Hepatocyte (in vitro differentiated cells): ENCODE results near the gene IPO11. TPM values are rescaled to one million over a fixed set of nuclear protein-coding genes. Genes with fewer than 3 reads are reported as not detected.

Experiments used
- DNase-seq: peaks from one replicate; pipeline ENCODE4 v3.0.0-alpha.2; 2016; ENCODE audit warnings: low spot score
- H2AFZ ChIP-seq: fragments of 200-600 bp; sonication (generic); 2 replicates; pipeline ENCODE4 v1.6.0; 2016; ENCODE audit warnings: antibody characterized with exemption, mild to moderate bottlenecking
- H3K27ac ChIP-seq: fragments of 200-600 bp; sonication (generic); 2 replicates; pipeline ENCODE4 v1.5.1; 2016; ENCODE audit warnings: mild to moderate bottlenecking
- H3K27me3 ChIP-seq: fragments of 200-600 bp; sonication (generic); 2 replicates; pipeline ENCODE4 v1.6.1; 2016
- H3K36me3 ChIP-seq: fragments of 200-600 bp; sonication (generic); replicated peaks from 2 replicates; pipeline ENCODE4 v1.5.1; 2016; ENCODE audit warnings: low read depth; ENCODE audit not compliant: insufficient read depth
- H3K4me1 ChIP-seq: fragments of 200-600 bp; sonication (generic); 2 replicates; pipeline ENCODE4 v1.5.1; 2016; ENCODE audit warnings: mild to moderate bottlenecking, moderate library complexity; ENCODE audit not compliant: insufficient read depth
- H3K4me2 ChIP-seq: fragments of 200-600 bp; sonication (generic); 2 replicates; pipeline ENCODE4 v1.6.0; 2016
- H3K4me3 ChIP-seq: fragments of 200-600 bp; sonication (generic); 2 replicates; pipeline ENCODE4 v1.5.1; 2016; ENCODE audit warnings: mild to moderate bottlenecking
- H3K79me2 ChIP-seq: fragments of 200-600 bp; sonication (generic); 2 replicates; pipeline ENCODE4 v1.6.0; 2017; ENCODE audit warnings: mild to moderate bottlenecking
- H3K9me2 ChIP-seq: fragments of 200-600 bp; sonication (generic); replicated peaks from 2 replicates; pipeline ENCODE4 v1.6.0; 2017; ENCODE audit warnings: mild to moderate bottlenecking; ENCODE audit not compliant: insufficient read depth
- H3K9me3 ChIP-seq: fragments of 200-600 bp; sonication (generic); 2 replicates; pipeline ENCODE4 v1.5.1; 2016; ENCODE audit warnings: low read depth, mild to moderate bottlenecking
- H4K20me1 ChIP-seq: fragments of 200-600 bp; sonication (generic); 2 replicates; pipeline ENCODE4 v1.6.0; 2016; ENCODE audit warnings: mild to moderate bottlenecking; ENCODE audit not compliant: insufficient read depth, poor library complexity, severe bottlenecking
- EZH2 ChIP-seq: fragments of 200-600 bp; sonication (generic); IDR thresholded peaks from 2 replicates; pipeline ENCODE4 v1.6.1; 2016; ENCODE audit warnings: antibody characterized with exemption, mild to moderate bottlenecking, borderline replicate concordance
- EZH2phosphoT487 ChIP-seq: fragments of 200-600 bp; sonication (generic); IDR thresholded peaks from one replicate; pipeline ENCODE4 v1.6.1; 2018; ENCODE audit warnings: antibody characterized with exemption, mild to moderate bottlenecking, low read depth, moderate library complexity; ENCODE audit not compliant: unreplicated experiment, severe bottlenecking
- WGBS: methylation state at CpG from one replicate; pipeline ENCODE4 v1.1.6; 2016; ENCODE audit warnings: low lambda C conversion rate; ENCODE audit errors: missing lambda C conversion rate; 5-methylcytosine and 5-hydroxymethylcytosine counted together
- polyA plus RNA-seq: library from polyadenylated mRNA; unstranded; fragments of >200 nt; fragmentation: Nextera tagmentation; extraction: Ambion mirVana; gene quantifications from 2 replicates; pipeline ENCODE4 v1.2.1, GENCODE V29; 2016
- total RNA-seq: library from RNA; depleted of rRNA; stranded (reverse); fragments of >200 nt; gene quantifications from 2 replicates; pipeline ENCODE4 v1.2.3, GENCODE V29; 2014
- TF ChIP-seq, protein P1 (sequence below): fragments of 200-600 bp; sonication (generic); IDR thresholded peaks from 2 replicates; pipeline ENCODE4 v1.5.1; 2016; ENCODE audit warnings: antibody characterized with exemption, mild to moderate bottlenecking; ENCODE audit not compliant: poor library complexity

IPO11 gene
- total and polyA plus RNA-seq, 2 experiments from 2014 or later, result 10.3 to 24.2 TPM

DNA sequence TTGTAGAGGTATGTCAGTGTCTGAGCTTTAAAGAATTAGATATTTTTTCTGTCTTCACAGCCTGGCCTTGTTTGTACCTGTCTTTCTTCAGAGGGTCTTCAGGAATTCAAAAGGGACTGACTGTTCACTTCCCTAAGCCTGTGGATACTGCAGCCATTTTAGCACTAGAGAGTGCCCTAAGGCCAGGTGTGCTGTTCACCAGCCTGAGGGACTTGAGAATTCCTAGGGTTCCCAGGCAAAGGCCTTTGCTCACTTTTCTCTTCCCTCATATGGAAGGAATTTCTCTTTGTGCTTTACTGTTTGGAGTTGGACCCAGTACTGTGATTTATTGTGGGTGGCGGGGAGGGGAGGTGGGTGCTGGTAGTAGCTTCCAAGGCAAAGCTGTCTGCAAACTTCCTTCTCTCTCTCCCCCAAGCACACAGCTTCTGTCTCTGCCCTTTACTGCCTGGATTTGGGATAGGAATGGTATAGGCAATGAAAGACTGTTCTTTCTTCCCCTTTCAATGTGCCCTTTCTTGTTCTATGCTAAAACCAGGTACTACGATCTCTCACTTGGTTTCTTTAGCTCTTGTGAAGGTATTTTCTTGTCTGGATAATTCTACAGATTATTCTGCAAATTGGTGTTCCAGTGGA lies 156.4 kb downstream of the IPO11 start:
- H3K79me2 ChIP-seq, result no peaks in the 10 kb centered on the region
- H3K4me3 ChIP-seq, result no peak overlapping the region
- no peak overlapping the region for H3K4me2 ChIP-seq
- TF ChIP-seq EZH2phosphoT487 (no peak), EZH2 (no peak)
- TF ChIP-seq, protein P1, sequence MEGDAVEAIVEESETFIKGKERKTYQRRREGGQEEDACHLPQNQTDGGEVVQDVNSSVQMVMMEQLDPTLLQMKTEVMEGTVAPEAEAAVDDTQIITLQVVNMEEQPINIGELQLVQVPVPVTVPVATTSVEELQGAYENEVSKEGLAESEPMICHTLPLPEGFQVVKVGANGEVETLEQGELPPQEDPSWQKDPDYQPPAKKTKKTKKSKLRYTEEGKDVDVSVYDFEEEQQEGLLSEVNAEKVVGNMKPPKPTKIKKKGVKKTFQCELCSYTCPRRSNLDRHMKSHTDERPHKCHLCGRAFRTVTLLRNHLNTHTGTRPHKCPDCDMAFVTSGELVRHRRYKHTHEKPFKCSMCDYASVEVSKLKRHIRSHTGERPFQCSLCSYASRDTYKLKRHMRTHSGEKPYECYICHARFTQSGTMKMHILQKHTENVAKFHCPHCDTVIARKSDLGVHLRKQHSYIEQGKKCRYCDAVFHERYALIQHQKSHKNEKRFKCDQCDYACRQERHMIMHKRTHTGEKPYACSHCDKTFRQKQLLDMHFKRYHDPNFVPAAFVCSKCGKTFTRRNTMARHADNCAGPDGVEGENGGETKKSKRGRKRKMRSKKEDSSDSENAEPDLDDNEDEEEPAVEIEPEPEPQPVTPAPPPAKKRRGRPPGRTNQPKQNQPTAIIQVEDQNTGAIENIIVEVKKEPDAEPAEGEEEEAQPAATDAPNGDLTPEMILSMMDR, result no peak
- no peaks in the 10 kb centered on the region for H3K4me1 ChIP-seq
- H3K9me3 ChIP-seq, result peaks cover 6% of the 10 kb centered on the region
- no peak overlapping the region for H3K27ac ChIP-seq
- H4K20me1 ChIP-seq, result no peaks in the 10 kb centered on the region
- 92% methylated on average over 2 of the region's 2 CpGs for WGBS
- no peak overlapping the region for H2AFZ ChIP-seq
- no peaks in the 10 kb centered on the region for H3K36me3 ChIP-seq
- H3K9me2 ChIP-seq, result no peaks in the 10 kb centered on the region
- no peaks in the 10 kb centered on the region for H3K27me3 ChIP-seq
- no peak for DNase-seq

DNA sequence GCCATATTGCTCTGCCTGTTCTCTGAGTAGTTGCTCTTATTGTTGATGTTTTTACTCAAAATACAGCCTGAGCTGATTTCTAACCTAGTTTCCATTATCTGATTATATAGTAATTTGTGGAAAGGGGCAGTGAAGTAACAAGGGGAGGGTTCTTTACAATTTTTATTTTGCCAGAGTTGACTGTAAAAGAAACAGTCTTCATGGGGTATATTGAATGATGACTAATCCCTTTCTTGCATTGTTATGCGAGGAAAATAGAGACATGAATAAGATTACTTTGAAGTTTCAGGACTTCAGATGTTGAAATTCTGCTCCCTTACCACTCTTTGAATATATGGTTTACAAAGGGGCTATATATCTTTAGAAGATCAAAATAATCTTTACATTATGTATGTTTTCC lies 156.9 kb downstream of the IPO11 start:
- H3K27ac ChIP-seq, result no peak overlapping the region
- peaks cover 6% of the 10 kb centered on the region for H3K9me3 ChIP-seq
- H3K4me3 ChIP-seq, result no peak overlapping the region
- H3K27me3 ChIP-seq, result no peaks in the 10 kb centered on the region
- TF ChIP-seq, protein P1, result no peak
- TF ChIP-seq EZH2, result no peak
- TF ChIP-seq EZH2phosphoT487, result no peak
- no peaks in the 10 kb centered on the region for H3K36me3 ChIP-seq
- no peak overlapping the region for H2AFZ ChIP-seq
- H3K9me2 ChIP-seq, result no peaks in the 10 kb centered on the region
- DNase-seq, result no peak
- H3K4me2 ChIP-seq, result no peak overlapping the region
- H3K4me1 ChIP-seq, result no peaks in the 10 kb centered on the region
- H4K20me1 ChIP-seq, result no peaks in the 10 kb centered on the region
- no peaks in the 10 kb centered on the region for H3K79me2 ChIP-seq
- WGBS, result 97% methylated on average over 1 of the region's 1 CpG

DNA sequence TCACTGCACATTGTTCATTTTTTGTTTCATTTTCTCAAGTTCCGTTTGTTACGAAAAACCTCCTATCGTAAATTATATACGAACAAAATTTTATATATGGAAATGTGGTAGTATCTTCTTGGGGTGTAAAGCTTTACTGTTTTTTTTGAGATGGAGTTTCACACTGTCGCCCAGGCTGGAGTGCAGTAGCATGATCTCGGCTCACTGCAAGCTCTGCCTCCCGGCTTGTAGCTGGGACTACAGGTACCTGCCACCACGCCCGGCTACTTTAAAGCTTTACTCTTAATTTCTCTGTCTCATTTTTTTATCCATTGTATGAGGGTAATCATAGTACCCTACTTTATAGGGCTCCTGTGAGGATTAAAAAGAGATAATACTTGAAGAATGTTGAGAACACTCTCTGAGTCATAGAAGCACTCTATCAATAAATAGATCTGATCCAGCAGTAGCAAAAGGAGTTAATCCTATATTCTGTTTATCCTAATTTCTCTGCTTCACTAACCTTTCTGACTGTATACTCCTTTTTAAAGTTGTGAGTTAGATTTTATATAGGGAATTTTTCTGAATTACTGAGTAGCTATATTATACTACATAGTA lies 160.5 kb downstream of the IPO11 start:
- Histone ChIP-seq H3K4me2 (no peak overlapping the region), H4K20me1 (no peaks in the 10 kb centered on the region), H3K4me3 (no peak overlapping the region), H3K9me3 (peaks cover under 1% of the 10 kb centered on the region), H3K36me3 (no peaks in the 10 kb centered on the region), H3K27ac (no peak overlapping the region), H3K4me1 (peaks cover 2% of the 10 kb centered on the region), H3K79me2 (no peaks in the 10 kb centered on the region), H3K9me2 (no peaks in the 10 kb centered on the region), H2AFZ (no peak overlapping the region), H3K27me3 (no peaks in the 10 kb centered on the region)
- TF ChIP-seq, protein P1, result no peak
- TF ChIP-seq EZH2phosphoT487 (no peak), EZH2 (no peak)
- no peak for DNase-seq
- 95% methylated on average over 9 of the region's 9 CpGs for WGBS
